Measurements from ENCODE around the gene RAPGEF2.
"Not testable (repeated sequence)": the region's sequence is repeated elsewhere in the genome, so short reads cannot be mapped to it uniquely, and the experiment has no call there.

RAPGEF2 gene

GRCh38 chr4:159248384-159249178, 145.7 kb downstream of the RAPGEF2 start:
- peak; percentile 80 for DNase-seq

- no peak for DNase-seq
Observed at GRCh38 chr4:159250751-159251325, 148.0 kb downstream of the RAPGEF2 start.

GRCh38 chr4:159251580-159251979, 148.7 kb downstream of the RAPGEF2 start:
- not testable (repeated sequence) for DNase-seq

GRCh38 chr4:159252491-159252890, 149.6 kb downstream of the RAPGEF2 start:
- no peak for DNase-seq

GRCh38 chr4:159256037-159256436, 153.2 kb downstream of the RAPGEF2 start:
- no peak for DNase-seq

GRCh38 chr4:159258889-159259560, 156.1 kb downstream of the RAPGEF2 start:
- no peak for DNase-seq

GRCh38 chr4:159264057-159264456, 161.2 kb downstream of the RAPGEF2 start:
- no peak for DNase-seq

- DNase-seq = no peak
Observed at GRCh38 chr4:159266981-159267868, 164.3 kb downstream of the RAPGEF2 start.

- DNase-seq = no peak
Observed at GRCh38 chr4:159267869-159268285, 165.0 kb downstream of the RAPGEF2 start.

GRCh38 chr4:159268607-159269006, 165.7 kb downstream of the RAPGEF2 start:
- DNase-seq = peak; percentile 48

- DNase-seq = no peak
Observed at GRCh38 chr4:159269116-159269515, 166.2 kb downstream of the RAPGEF2 start.

GRCh38 chr4:159269956-159270355, 167.1 kb downstream of the RAPGEF2 start:
- DNase-seq = no peak

- no peak for DNase-seq
Observed at GRCh38 chr4:159271856-159272255, 169.0 kb downstream of the RAPGEF2 start.

GRCh38 chr4:159272273-159273140, 169.6 kb downstream of the RAPGEF2 start:
- DNase-seq = peak; percentile 34

- peak; percentile 53 for DNase-seq
Observed at GRCh38 chr4:159273141-159273438, 170.2 kb downstream of the RAPGEF2 start.

GRCh38 chr4:159273841-159274240, 171.0 kb downstream of the RAPGEF2 start:
- no peak for DNase-seq

GRCh38 chr4:159278399-159278798, 175.5 kb downstream of the RAPGEF2 start:
- DNase-seq = no peak

GRCh38 chr4:159279084-159279483, 176.2 kb downstream of the RAPGEF2 start:
- no peak for DNase-seq

GRCh38 chr4:159280442-159281172, 177.7 kb downstream of the RAPGEF2 start:
- no peak for DNase-seq

GRCh38 chr4:159281771-159282170, 178.9 kb downstream of the RAPGEF2 start:
- DNase-seq = peak; percentile 63

- DNase-seq = no peak
Observed at GRCh38 chr4:159282329-159282728, 179.4 kb downstream of the RAPGEF2 start.

Data from fibroblast of skin of right biceps (primary cell).